ENCODE data around the gene TRAPPC10.

Gene TRAPPC10

DNA sequence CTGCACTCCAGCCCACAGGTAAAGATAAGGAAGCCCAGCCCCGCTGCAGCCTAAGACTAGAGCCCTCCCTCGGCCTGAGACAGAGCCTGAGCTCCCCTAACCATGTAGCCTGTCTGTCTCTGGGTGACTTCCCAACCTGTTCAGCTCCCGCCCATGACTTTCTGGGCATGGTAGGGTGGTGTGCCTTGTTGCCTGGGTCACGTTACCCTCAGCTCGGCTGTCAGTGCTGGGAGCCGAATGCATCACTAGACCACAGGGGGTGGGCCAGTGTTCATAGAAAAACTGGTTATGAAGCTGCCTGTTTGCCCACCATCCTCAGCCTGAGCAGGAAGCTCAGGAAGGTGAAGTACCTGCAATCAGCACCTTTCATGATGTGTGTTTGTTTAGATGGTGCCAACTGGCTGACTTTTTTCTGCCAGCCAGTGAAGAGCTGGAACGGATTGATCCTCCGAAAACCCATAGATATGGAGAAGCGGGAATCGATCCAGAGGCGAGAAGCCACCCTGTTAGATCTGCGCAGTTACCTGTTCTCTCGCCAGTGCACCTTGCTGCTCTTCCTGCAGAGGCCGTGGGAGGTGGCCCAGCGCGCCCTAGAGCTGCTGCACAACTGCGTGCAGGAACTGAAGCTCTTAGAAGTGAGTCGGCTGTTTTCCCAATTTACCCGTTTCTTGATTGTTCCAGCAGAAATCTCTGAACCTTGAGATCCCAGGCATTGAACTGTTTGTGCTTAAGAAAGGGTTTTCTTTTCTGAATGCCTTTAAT, 51.2 kb downstream of the TRAPPC10 start:
- no peak for DNase-seq (ENCODE audit: insufficient read length, low spot score)
- FAIRE-seq, result no peak

- DNase-seq (ENCODE audit: insufficient read length, low spot score) (no peak), FAIRE-seq (no peak)
These were observed 52.8 kb downstream of the TRAPPC10 start for GRCh38 chr21:44064852-44065403.

DNA sequence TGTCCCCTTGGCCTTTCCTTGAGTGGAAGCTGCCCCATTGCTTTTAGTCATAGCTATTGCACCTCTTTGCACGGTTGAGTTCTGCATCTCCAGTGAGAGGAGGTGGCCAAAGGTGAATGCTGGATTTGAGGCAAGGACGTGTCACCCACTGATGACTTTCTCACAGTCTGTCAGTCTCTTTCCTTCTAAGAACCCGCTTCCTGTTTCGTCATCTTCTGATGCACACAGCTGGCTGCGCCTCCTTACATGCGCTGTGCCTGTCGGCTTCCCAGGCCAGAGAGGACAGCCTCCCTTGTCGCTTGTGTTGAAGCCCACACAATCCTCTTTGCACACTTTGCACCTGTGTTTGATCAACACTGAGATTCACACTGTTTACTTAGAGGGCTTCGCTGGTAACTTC, 53.3 kb downstream of the TRAPPC10 start:
- FAIRE-seq (peak; percentile 72), DNase-seq (ENCODE audit: insufficient read length, low spot score) (peak; percentile 46)

DNA sequence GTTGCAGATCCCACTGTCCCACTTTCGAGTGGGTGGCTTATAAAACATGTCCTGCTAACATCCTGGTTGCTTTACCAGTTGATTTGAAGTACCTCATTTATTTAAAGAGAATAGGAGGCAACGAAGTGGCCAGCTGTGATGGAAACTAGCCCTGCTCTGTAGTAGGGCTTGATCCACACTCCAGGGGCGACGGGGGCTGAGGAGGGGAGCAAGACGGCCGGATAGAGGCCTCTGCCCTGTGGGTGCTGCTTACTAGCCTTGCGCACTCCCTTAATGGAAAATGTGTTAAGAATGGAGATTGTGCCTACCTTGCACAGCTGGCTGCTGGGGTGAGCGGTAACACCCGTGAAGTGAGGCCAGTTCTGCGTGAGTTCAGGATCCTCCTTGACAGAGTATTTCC, 54.0 kb downstream of the TRAPPC10 start:
- FAIRE-seq (no peak), DNase-seq (ENCODE audit: insufficient read length, low spot score) (no peak)

DNA sequence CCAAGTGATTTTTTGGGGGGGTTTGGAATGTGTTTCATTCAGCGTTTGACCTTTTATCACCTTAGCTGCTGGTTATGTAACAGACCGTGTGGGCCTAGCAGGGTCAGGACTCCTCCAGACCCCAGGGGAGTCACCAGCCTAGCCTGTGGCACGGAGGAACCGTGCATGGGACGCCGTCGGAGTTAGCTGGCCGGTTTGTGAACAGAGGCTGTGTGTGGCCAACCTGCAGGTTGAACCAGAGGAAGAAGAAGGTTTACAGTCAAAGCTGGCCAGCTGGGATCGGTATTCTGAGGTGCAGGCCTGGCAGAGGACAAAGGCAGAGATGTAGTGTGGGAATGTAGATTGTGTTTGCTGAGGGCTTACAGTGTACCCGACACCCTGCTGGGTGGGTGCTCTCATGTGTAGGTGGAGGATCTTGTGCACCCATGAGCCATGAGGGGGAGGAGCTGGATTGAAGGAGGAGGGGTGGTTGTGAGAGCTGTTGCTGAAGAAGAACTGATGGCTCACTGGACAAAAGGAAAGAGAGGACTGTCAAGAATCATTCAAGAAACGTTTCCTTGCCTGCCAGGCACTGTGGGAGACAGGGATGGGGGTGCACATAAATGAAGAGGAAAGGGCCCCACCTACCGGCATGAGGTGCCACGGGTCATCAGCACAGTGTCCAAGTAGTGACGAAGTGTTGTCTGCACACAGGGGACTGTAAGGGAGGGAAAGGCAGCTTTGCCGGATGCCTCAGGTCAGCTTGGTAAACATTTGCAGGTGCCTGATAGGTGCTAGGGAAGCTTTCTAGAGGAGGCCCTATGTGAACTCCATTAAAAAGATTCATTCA, 55.1 kb downstream of the TRAPPC10 start:
- no peak for DNase-seq (ENCODE audit: insufficient read length, low spot score)

GRCh38 chr21:44070391-44070790, 58.3 kb downstream of the TRAPPC10 start:
- no peak for FAIRE-seq
- DNase-seq (ENCODE audit: insufficient read length, low spot score), result no peak

More for the DNA sequence above, 55.1 kb downstream of the TRAPPC10 start:
- FAIRE-seq, result no peak

GRCh38 chr21:44071359-44072104, 59.4 kb downstream of the TRAPPC10 start:
- DNase-seq (ENCODE audit: insufficient read length, low spot score), result no peak
- FAIRE-seq, result no peak

- DNase-seq (ENCODE audit: insufficient read length, low spot score) (no peak), FAIRE-seq (no peak)
These were observed 60.0 kb downstream of the TRAPPC10 start for GRCh38 chr21:44072111-44072510.

- no peak for DNase-seq (ENCODE audit: insufficient read length, low spot score)
- FAIRE-seq, result no peak
These were observed 62.3 kb downstream of the TRAPPC10 start for GRCh38 chr21:44074315-44074958.

- no peak for FAIRE-seq
These were observed 64.2 kb downstream of the TRAPPC10 start for GRCh38 chr21:44076316-44076715.

DNA sequence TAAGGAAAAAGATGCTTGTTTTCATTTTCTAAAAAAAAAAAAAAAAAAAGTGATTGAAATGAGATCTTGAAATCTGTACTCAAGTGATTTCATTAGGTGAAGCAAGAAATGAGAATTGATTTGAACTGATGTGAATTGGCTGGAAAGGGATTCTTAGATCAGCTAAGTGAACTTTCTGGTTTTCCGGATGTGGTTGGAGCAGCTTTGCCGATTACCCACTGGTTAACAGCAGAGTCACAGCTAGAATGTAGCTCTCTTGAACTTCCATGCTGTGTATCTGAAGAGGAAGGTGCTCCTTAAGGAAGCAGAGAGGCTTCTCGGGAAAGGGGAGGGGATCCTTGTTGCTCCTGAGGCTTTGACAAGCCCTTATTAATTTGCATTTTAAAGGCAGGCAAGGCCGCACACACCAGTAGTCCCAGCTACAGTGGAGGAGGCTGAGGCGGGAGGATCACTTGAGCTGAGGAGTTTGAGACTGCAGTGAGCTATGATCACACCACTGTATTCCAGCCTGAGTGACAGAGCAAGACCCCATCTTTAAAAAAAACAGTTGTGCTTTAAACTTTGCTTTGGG, 66.4 kb downstream of the TRAPPC10 start:
- DNase-seq (ENCODE audit: insufficient read length, low spot score) (no peak), FAIRE-seq (no peak)

More at GRCh38 chr21:44076316-44076715, 64.2 kb downstream of the TRAPPC10 start:
- no peak for DNase-seq (ENCODE audit: insufficient read length, low spot score)

DNA sequence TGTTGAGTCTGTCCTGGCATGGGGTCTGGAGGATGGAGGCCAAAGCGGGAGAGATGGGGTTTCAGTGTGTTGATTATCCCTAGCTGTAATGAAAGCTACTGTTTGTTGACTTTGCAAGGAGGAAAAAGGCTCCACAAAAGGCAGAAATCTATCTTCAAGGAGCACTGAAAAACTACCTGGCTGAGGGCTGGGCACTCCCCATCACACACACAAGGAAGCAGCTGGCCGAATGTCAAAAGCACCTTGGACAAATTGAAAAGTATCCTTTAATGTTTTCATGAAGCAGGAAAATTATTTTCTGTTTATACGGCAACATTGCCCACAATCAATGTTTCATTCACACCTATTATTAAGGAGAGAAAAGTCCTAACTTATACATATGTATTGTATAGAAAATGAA, 67.3 kb downstream of the TRAPPC10 start:
- FAIRE-seq (no peak), DNase-seq (ENCODE audit: insufficient read length, low spot score) (no peak)

DNA sequence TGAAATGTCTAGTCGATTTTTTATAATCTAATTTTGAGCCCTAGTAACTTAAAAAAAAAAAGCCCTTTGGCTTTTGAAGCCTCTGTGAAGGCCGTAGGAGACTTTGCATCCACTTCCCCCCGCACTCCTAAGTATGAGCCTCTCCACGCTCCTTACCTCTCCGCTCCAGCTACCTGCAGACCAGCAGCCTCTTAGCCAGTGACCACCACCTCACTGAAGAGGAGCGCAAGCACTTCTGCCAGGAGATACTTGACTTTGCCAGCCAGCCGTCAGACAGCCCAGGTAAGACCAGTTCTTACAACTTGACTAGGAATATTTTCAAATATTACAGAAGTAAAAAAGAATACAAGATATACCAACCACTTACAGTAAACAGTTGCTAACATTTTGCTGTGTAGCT, 67.7 kb downstream of the TRAPPC10 start:
- no peak for FAIRE-seq
- DNase-seq (ENCODE audit: insufficient read length, low spot score), result no peak

DNA sequence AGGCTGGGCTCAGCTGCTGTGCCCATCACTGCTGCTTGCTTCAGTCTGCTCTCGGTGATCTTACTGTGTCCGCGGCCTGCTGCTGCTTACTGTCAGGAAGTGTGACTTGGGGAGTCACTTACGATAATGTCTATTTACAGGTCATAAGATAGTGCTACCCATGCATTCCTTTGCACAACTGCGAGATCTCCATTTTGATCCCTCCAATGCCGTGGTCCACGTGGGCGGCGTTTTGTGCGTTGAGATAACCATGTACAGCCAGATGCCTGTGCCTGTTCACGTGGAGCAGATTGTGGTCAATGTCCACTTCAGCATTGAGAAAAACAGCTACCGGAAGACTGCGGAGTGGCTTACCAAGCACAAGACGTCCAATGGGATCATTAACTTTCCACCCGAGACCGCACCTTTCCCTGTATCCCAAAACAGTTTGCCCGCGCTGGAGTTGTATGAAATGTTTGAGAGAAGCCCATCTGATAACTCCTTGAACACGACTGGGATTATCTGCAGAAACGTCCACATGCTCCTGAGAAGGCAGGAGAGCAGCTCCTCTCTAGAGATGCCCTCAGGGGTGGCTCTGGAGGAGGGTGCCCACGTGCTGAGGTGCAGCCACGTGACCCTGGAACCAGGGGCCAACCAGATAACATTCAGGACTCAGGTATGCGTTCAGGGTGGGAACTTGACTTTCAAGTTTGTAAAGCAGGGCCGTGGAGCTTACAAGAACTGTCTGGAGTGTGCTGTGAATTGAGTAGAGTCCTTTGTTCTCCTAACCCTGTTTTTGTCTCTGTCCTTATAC, 70.7 kb downstream of the TRAPPC10 start:
- FAIRE-seq (no peak), DNase-seq (ENCODE audit: insufficient read length, low spot score) (no peak)

GRCh38 chr21:44083631-44084291, 71.7 kb downstream of the TRAPPC10 start:
- DNase-seq (ENCODE audit: insufficient read length, low spot score), result no peak
- peak; percentile 55 for FAIRE-seq

DNA sequence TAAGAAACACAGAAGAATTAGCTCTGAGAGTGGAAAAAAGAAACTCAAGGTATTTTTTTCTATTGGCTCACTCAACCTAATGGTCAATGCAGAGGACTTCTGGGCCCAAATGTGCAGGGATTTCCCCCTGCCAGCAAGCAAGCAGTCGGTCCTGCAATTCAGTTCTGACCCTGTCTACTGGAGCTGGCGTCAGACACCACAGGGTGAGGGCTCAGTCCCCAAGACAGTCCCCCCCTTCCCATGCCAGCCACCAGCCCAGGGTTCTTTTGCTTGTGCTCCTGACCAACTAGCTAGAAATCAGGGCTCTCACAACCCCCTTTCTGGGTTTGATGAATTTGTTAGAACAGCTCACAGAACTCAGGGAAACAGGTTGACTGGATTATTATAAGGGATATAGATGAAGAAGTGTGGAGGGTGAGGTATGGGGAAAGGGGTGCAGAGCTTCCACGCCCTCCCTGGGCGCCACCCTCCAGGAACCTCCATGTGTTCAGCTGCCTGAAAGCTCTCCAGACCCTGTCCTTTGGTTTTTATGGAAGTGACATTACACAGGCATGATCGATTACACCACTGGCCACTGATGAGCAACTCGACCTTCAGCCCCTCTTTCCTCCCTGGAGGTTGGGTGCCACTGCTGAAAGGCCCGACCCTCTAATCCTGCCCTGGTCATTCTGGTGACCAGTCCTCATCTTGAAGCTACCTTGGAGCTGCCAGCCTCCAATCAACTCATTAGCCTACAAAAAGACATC, 72.6 kb downstream of the TRAPPC10 start:
- no peak for DNase-seq (ENCODE audit: insufficient read length, low spot score)
- no peak for FAIRE-seq

DNA sequence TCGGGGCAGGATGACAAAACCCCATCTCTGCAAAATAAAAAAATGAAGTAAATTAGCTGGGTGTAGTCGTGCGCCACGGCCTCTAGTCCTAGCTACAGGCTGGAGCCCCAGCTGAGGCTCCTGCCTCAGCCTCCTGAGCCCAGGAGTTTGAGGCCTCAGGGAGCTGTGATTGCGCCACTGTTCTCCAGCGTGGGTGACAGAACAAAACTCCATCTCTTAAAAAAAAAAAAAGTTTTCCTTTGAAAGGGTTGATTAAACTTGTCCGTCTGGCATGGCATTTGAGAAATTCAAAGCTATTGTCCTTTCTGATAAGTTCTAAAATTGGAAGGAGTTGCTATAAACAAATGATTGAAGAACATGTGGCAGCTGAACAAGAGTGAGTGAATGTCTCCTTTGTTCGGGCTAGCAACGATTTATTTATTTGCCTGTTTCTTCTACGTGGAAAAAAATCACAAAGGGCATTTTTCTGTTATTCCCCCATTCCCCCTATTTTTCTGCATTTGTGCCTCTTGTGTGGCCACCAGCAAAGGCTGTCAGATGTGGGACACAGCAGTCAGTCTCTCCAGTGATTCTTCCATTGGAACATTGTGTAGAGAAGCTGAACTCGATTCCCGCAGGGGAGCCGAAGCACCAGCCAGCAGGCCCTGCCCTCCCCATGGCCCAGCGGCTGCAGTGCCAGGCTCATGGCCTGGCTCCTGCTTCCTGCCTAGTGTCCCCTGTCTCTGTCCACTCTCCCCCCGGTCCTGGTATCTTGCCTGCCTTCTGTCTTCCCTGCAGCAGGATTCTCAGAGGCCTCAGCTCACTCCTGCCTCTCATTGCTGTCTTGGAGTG, 73.6 kb downstream of the TRAPPC10 start:
- no peak for DNase-seq (ENCODE audit: insufficient read length, low spot score)
- FAIRE-seq, result no peak

All from GM19239 (cell line).